Gastroesophageal sphincter (tissue), 3 donors: Measurements from ENCODE around the gene GRPEL1.

Experiments used
- CTCF ChIP-seq, 4 experiments: fragments of 200-600 bp in 2 of 4; fragments of 450-650 bp in 2 of 4; sonication (generic) in 1 of 4; IDR thresholded peaks; one replicate each; pipeline ENCODE4 v1.5.1; 2017 to 2019; ENCODE audit warnings: antibody characterized with exemption in 4 of 4, mild to moderate bottlenecking in 2 of 4, moderate library complexity in 2 of 4
- EP300 ChIP-seq: sonication (generic); formaldehyde crosslinking; IDR thresholded peaks from one replicate; pipeline ENCODE4 v1.6.1; 2017; ENCODE audit warnings: antibody characterized with exemption, mild to moderate bottlenecking
- POLR2A ChIP-seq, 2 donors: fragments of 450-650 bp; IDR thresholded peaks; one replicate each; pipeline ENCODE4 v1.6.1; 2017; ENCODE audit warnings: antibody characterized with exemption in 2 of 2, mild to moderate bottlenecking in 2 of 2, moderate library complexity in 1 of 2

DNA sequence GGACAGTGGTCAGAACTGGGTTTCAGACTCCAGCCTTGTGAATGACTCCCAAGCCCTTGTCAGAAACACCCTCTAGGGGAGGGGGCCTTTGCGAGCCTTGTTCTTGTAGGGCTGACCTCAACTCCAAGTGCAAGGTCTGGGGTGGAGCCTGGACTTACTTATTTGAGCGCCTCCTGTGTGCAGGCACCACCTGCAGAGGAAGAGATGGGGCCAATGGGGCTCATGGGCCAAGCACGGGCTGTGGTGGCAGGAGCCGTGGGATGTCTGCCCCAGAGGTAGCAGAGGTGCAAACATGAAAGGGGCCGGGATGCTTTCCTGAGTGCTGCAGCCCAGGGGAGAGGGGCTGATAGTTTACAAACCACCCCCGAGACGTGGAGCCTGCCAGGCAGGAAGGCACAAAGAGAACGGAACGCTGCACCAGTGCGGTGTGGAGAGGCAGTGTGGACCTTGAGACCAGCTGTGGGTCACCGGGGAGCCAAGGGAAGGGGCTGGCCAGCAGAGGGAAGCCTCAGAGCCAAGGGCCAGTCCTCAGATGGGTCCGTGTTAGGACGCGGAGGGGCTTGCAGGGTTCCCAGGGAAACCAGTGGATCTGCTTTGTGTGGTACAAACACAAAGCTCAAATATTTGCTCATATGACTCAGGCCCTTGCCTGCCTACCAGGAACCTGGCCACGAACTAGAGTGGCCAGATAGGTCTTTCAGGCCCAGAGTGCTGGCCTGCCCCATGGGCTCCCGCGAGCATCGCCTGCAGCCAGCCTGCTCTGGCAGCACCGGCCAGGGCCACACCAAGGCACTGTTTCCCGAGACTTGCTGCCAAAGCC, 33.4 kb downstream of the GRPEL1 start:
- TF ChIP-seq CTCF (IDR thresholded peaks at IDR 0.05) (no peak), POLR2A (IDR thresholded peaks at IDR 0.05) (no peak), EP300 (no peak)
